TTC549 (cell line): ENCODE results near the gene PDZD7.

Experiments
- FAIRE-seq: peaks from 2 replicates; lab custom pipeline; 2012; peaks lifted over from hg19 to GRCh38; lab: Jason Lieb, UNC

The PDZD7 gene

DNA sequence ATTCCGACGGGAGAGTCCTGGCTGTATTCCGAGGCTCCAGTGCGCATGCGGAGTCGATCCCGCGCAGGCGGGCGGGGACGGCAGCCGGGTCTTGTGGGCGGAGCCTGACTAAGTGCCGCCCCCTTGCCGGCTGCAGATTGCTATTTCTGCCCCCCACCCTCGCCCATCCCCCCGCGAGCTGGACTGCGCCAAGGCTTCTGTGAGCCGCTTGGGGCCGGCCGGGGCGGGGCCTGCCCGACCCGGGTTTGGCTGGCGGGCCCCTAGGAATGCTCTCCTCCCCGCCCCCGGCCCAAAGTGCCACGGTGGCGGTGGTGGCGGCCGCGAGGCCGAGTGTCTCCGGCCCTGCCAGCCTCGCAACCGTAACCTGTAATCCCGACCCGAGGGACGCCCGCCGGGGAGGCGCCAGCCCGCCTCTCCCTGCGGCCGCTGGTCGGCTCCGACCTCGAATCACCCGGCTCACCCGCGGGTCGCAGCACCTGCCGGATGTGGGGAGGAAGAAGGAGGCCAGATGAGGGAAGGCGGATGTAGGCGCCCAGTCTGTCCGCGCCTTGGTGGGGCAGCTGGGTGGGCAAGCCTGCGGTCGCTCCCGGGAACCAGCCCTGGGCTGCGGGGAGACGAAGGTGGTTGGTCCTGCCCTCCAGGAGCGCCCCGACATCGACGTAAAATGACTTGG lies 30.2 kb upstream of the PDZD7 start:
- FAIRE-seq: no peak

DNA sequence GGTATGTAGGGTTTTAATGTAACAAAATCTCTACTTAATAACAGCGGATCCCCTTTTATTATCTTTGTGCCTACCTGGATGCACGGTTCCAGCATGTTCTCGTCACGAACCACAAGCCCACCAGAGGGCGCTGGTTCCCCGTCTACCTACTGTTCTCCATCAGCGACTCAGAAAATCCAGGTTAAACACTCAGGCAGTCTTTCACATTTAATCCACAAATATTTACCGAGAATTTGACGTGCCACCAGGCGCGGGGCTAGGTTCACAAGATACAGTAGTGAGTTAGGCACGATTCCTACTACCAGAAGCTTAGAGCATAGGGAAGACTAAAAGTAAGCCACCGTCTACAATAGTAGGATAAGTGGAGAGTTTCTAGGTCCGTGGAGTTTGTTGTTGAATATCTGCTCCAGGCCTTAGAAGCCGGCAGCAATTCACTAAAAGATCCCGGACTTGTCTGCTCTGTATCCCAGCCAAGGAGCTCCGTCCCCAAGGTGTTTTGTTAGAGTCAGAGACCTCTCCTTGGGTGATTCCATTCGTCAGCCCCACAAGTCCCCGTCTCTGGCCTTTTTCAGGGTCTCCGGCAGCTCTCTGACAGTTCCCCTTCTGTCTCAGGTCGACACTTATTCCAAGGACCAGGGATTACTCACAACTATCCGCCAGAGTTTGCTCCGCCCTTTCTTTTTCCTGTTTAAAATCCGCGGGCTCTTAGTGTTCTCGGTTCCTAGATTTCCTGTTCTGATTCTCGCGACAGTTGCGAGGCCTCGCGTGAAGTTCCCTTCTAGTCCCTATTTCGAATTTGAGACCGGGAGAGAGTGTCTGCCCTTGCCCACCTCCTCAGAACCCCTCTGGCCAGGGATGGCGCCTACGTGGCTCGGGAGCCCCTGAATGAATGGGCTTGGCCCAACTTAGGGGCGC lies 29.4 kb upstream of the PDZD7 start:
- FAIRE-seq: no peak

DNA sequence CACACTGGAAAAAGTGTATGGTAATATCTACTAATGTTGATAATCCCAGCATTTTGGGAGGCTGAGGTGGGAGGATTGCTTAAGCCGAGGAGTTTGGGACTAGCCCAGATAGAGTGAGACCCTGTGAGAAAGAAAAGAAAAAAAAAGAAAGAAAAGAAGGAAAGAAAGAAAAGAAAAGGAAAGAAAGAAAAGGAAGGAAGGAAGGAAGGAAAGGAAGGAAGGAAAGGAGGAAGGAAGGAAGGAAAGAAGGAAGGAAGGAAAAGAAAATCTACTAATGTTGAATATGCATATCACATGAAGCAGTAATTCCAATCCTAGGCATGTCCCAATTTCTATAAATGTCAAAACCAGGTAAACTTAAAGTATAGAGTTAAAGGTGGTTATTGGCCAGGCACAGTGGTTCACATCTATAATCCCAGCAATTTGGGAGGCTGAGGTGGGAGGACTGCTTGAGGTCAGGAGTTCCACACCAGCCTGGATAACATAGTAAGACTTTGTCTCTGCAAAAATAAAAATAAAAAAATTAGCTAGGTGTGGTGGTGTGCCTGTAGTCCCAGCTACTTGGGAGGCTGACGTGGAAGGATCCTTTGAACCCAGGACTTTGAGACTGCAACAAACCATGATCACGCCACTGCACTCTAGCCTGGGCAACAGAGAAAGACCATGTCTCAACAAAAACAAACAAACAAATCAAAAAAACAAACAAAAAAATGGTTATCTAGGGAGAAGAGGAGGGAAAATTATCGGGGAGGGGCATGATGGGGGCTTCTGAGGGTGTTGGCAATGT lies 25.6 kb upstream of the PDZD7 start:
- FAIRE-seq: no peak

- no peak for FAIRE-seq
Observed at GRCh38 chr10:101055411-101055810, 24.5 kb upstream of the PDZD7 start.

DNA sequence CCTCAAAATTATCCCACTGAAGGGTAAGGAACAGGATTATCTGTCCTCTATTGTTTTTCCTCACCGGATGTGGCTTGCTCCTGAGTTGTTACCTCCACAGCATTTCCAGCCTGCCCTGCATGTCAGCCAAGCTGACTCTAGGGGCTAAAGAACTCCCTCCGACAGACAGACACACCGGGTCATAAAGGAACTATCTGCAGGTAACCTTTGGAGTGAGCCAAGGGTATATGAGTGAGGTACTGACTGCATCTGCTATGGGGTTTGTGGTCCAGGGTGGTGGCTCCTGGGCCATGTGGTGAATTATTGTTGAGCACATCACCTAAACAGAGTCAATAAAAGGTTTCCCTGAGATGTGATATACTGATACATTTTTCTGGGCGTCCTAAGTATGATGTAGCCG lies 23.9 kb upstream of the PDZD7 start:
- no peak for FAIRE-seq

DNA sequence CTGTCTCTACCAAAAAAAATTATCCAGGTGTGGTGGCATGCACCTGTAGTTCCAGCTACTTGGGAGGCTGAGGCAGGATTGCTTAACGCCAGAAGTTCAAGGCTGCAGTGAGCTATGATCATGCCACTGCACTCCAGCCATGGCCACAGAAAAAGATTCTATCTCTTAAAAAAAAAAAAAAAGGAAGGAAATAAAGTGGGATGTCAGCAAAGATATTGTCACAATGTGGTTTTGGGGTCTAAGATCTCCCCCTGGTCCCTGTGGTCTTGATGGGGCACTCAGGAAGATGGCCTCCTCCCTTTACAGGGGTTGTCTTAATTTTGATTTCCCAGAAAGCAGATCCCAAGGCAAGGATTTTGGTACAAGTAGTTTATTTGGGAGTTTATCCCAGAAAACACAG lies 23.4 kb upstream of the PDZD7 start:
- no peak for FAIRE-seq

DNA sequence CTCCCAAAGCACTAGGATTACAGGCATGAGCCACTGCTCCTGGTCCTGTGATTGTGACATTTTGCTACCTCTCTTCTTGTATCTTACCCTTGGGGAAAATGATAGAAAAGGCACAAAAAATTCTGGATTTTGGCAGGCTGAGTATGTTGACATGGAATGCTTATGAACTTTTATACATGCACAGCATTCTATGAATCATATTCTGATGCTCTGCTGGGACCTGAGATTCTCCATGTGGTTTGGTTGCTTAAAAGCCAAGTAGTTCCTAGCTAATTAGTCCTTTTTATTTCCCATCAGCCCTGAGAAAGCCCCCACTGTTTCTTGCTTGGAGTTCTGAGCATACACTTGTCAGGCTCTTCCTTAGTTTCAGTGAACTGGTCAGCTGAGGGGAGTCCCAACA lies 22.6 kb upstream of the PDZD7 start:
- FAIRE-seq: no peak

DNA sequence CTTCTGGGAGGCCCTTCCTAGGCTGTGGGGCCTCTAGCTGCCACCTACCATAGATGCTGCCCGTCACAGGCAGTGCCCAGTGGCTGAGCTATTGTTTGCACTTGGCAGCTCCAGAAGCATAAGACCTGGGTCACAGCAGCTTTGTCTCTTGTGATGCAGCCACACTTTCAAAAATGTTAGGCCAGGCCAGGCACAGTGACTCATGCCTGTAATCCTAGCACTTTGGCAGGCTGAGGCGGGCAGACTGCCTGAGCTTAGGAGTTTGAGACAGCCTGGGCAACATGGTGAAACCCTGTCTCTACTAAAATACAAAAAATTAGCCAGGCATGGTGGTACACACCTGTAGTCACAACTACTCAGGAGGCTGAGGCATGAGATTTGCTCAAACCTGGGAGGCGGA lies 21.4 kb upstream of the PDZD7 start:
- no peak for FAIRE-seq

- no peak for FAIRE-seq
Observed at GRCh38 chr10:101050208-101051069, 19.5 kb upstream of the PDZD7 start.

DNA sequence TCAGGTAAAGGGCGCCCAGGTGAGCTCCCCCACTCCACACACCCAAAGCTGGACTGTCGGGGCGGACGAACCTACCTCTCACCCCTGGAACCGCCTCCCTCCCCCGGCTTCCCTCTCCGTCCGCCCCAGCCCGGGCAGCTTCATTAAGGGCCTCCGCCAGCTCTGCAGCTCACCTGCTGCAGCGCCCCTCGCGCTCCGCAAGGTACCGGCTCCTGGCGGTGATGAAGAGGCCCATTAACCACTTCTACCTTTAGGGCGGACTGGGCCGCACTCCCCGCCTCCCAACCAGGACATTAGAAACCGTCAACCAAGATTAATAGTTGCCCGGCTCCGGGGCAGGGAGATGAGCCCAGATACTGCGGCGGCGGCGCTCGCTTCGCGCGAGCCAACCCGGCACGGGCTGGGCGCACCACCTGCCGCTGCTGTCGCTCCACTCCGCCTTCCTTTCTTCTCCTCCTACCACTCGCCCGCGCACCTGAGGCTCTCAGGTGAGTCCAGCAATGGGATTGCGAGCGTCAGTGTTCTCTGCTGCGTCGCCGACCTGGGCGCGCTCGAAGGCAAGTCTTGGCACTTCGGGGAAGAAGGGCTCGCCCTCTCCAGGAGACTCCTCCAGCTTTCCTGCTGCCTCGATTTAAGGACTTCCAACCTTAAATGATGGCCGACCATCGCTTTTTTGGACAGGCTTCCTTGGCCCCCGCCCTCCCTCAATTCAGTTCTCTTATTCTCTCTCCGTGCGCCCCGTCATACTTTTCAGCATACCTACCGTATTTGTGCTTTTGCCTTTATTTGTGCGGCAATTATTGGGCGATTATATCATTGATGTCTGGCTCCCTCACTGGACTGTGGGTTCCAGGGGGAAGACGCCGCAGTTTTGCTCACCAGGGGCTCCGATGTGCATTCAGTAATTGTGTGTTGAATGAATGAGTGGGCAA lies 17.3 kb upstream of the PDZD7 start:
- FAIRE-seq: no peak

GRCh38 chr10:101047268-101047667 lies 16.3 kb upstream of the PDZD7 start:
- no peak for FAIRE-seq

- no peak for FAIRE-seq
Observed at GRCh38 chr10:101046332-101047238, 15.7 kb upstream of the PDZD7 start.

DNA sequence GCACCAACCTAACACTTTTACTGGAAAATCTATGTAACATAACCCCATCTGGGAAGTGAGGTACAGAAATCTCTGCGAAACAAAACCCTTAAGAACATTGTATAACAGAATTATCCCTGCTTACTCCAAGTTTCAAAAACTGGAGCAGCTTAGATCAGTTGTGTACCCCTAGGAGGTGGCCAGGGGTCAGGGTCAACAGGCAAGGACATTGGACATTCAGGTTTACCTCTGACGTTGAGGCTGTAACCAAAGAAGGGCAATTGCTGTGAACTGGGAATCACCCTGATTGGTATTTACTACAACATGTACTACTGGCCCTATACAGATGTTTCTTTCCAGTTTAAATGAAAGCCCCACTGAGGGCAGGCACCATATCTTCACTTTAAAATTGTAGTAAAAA lies 13.2 kb upstream of the PDZD7 start:
- no peak for FAIRE-seq

- no peak for FAIRE-seq
Observed at GRCh38 chr10:101043363-101043707, 12.4 kb upstream of the PDZD7 start.

DNA sequence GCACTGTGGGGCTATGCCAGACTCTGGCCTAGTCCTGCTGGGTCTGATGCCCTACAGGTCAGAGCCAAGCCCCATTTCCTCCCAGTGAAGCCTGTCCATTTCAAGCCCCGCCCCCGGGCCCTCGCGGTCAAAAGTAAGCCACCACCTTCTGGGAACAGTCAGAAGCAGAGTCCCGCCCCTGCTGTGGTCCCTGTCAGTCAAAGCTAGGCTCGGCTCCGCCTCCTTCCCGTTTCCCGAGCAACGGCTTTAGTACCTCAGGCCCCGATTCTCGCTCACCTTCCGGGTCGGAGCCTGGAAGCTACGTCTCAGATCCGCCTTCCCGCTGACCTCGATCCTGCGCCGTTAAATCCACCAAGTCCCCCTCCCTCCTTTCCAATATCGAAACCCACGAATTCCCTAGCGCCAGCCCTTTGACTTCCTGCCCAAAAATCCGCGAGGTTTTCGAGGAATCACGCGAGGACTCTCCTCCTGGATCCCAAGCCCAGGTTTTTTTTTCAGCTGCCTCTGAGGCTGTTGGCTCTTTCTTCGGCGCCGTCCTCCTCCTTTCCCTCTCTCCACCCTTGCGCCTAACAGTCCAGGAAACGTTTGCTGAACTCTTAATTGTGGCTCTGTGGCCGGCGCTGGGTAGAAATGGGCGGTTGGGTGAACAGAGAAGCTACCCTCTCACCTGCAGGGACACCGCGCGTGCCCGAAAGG lies 11.9 kb upstream of the PDZD7 start:
- peak; percentile 66 for FAIRE-seq

DNA sequence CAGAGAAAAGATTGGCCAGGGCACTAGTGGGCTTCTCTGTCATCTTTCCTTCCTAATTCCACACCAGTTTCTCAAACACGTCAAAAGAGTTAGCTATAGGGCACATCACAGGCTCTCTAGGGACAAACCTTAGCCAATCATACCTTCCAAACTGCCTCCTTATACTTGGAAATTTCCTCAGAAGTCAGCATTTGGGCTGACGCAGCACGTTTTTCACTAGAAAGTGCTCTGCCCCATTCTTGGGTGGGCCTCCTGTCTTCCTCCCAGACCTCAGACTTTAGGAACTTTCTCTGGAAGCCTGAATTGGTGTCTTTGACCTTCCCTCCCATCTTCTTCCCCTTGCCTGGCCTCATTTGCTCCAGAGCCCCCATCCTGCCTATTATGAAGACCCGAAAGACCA lies 11.2 kb upstream of the PDZD7 start:
- FAIRE-seq: no peak

DNA sequence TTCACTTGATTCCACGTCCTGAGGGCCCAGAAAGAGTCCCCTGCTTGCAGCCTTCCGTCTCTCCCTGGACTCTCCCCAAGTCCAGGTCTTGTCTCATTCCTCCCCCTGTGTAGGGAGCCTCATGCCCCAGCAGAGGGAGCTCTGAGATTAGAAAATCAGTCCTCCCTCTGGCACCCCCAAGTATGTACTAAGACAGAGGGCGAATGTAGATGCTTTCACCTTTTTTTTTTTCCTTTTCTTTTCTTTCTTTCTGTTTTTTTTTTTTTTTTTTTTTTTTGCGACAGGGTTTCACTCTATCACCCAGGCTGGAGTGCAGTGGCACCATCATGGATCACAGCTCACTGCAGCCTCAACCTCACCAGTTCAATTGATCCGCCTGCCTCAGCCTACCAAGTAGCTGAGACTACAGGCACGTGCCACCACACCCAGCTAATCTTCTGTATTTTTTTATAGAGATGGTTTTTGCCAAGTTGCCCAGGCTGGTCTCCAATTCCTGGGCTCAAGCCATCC lies 10.4 kb upstream of the PDZD7 start:
- peak; percentile 69 for FAIRE-seq

DNA sequence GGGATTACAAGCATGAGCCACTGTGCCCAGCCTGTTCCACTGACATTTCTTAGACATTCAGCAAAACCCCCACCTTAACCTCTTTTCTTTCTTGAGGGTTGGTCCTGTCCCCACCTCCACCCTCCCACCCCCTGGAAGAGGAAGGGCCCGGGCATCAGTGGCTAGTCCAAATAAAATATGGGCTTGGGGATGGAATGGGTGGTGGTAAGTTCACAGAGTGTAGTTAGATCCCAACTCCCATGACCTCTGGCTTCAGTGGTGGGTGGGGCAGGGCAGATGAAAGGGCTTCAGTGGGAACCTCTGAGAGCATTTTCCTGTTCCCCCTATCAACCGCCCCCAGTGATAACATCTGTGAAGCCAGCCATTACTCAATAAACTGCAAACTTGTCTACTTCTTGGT lies 9.9 kb upstream of the PDZD7 start:
- FAIRE-seq: no peak

DNA sequence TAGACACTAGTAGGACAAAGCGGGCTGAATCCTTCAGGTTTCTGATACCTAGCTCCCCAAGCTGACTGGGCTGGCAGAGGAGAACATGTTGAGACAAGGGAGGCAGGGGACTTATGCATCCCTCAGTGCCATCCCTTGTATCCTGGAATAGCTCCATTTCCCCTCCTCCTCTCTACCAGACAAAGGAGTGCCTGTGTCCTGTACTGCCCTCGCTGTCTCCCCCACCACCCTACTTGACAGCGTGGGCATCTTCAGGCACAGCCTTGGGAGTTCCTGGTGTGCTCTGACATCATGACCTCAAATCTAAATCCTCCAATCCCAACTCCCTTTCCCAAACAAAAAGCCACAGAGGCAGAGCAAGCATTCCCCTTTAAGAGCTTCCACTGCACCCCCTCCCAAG lies 9.1 kb upstream of the PDZD7 start:
- no peak for FAIRE-seq
